ENCODE measurements around the gene CD200. TPM values are rescaled to one million over a fixed set of nuclear protein-coding genes. Genes with fewer than 3 reads are reported as not detected.

CD200 gene
- total RNA-seq, 4 donors from 2014 or later, result 2.5 to 15.6 (median 4.8) TPM

DNA sequence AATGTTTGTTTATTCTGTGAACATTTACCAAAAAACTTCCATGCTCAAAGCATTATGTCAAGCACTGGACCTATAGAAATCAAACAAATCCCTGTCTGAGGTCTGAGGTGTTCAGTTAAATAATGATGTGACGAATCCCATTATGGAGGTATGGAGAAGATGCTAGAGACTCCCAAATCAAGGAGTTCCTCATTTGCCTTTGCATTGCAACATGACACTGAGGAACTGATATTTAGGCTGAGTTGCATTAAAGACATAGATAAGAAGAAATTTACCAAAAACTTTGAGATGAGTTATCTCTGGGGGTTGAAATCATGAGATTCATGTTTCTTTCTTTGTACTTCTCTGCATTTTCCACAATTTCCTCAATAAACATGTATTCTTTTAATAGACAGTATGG, 16.0 kb downstream of the CD200 start:
- no peak for ATAC-seq
- H3K27me3 ChIP-seq, result no peaks in the 10 kb centered on the region
- no peak overlapping the region for H3K27ac ChIP-seq
- peaks cover 0 to 6% (median 0%) of the 10 kb centered on the region in 3 donors for H3K4me1 ChIP-seq
- WGBS, 2 donors (ENCODE audit: low coverage in 1 of 2), result 100% methylated on average over 1 of the region's 1 CpG; no CpG with 5 or more reads in 1 of the 2 donors
- no peak overlapping the region for H3K4me3 ChIP-seq
- no peaks in the 10 kb centered on the region for H3K9me3 ChIP-seq
- H3K36me3 ChIP-seq, result peaks cover 0 to 33% of the 10 kb centered on the region in 2 donors
- no peak for TF ChIP-seq EP300 (IDR thresholded peaks at IDR 0.05)

DNA sequence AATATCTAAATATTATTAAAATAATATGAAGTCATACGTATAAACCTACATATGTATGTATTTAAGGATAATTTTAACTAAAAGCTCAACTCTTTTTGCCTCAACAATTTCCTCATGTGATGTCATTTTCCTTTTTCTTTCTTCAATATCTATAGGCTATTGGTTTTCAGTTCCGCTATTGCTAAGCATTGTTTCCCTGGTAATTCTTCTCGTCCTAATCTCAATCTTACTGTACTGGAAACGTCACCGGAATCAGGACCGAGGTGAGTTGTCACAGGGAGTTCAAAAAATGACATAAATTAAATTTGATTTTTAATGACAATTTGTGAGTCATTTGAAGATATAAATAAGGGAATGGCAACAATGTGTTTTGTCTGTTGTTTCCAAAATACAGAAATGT, 16.6 kb downstream of the CD200 start:
- no peak overlapping the region for H3K4me3 ChIP-seq
- H3K27me3 ChIP-seq, result no peaks in the 10 kb centered on the region
- TF ChIP-seq POLR2A (IDR thresholded peaks at IDR 0.05), result no peak
- TF ChIP-seq EP300 (IDR thresholded peaks at IDR 0.05), result no peak
- ATAC-seq, result no peak
- 74 to 84% methylated on average over 6 of the region's 6 CpGs for WGBS, 2 donors (ENCODE audit: low coverage in 1 of 2)
- peaks cover 0 to 33% of the 10 kb centered on the region in 2 donors for H3K36me3 ChIP-seq
- H3K27ac ChIP-seq, result no peak overlapping the region
- no peaks in the 10 kb centered on the region for H3K9me3 ChIP-seq
- H3K4me1 ChIP-seq, result peaks cover 0 to 6% (median 0%) of the 10 kb centered on the region in 3 donors

DNA sequence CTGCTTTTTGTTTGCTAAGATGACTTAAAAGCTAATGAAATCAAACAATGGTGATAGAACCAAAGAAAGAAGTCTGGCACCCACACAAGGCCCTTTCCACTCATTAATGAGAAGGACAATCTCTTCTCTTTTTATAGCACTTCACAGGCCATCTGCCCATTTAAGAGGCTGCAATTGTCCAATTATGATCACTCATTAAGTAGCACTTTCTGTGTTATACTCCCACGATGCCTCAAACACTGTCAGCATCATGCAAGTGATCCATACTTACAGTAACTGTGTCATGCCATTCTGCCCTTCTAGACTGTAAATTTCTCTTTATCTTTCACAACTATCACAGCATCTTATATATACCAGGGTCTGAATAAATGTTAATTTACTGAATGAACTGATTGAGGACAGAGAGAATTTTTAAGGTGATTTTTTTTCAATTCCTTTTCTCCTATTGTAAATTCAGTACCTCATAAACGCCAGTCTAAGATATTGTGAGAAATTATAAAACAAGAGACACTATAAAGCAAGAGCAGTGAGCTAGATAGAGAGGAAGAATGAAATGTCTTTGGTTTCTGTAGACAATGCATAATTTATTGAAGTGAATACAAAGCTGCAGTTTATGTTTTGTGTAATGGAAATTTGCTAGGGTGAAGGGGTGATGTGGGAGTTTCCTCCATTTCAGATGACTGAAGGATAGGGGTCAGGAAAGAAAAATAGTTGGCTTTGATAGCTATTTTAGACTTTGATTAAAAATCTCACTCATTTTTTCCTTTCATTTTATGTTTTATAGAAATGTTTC, 17.3 kb downstream of the CD200 start:
- TF ChIP-seq EP300 (IDR thresholded peaks at IDR 0.05) (no peak), POLR2A (IDR thresholded peaks at IDR 0.05) (no peak), POLR2AphosphoS5 (IDR thresholded peaks at IDR 0.05) (no peak)
- TF ChIP-seq, protein P1, sequence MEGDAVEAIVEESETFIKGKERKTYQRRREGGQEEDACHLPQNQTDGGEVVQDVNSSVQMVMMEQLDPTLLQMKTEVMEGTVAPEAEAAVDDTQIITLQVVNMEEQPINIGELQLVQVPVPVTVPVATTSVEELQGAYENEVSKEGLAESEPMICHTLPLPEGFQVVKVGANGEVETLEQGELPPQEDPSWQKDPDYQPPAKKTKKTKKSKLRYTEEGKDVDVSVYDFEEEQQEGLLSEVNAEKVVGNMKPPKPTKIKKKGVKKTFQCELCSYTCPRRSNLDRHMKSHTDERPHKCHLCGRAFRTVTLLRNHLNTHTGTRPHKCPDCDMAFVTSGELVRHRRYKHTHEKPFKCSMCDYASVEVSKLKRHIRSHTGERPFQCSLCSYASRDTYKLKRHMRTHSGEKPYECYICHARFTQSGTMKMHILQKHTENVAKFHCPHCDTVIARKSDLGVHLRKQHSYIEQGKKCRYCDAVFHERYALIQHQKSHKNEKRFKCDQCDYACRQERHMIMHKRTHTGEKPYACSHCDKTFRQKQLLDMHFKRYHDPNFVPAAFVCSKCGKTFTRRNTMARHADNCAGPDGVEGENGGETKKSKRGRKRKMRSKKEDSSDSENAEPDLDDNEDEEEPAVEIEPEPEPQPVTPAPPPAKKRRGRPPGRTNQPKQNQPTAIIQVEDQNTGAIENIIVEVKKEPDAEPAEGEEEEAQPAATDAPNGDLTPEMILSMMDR (IDR thresholded peaks at IDR 0.05), result no peak
- no peak for ATAC-seq
- Histone ChIP-seq H3K36me3 (peaks cover 0 to 27% of the 10 kb centered on the region in 2 donors), H3K27ac (peak overlapping the region in 1 of 4 donors; percentile 29), H3K9me3 (no peaks in the 10 kb centered on the region), H3K27me3 (no peaks in the 10 kb centered on the region), H3K4me3 (no peak overlapping the region), H3K4me1 (peaks cover 0 to 6% (median 0%) of the 10 kb centered on the region in 3 donors)
- 51 to 70% methylated on average over 2 of the region's 2 CpGs for WGBS, 2 donors (ENCODE audit: low coverage in 1 of 2)

DNA sequence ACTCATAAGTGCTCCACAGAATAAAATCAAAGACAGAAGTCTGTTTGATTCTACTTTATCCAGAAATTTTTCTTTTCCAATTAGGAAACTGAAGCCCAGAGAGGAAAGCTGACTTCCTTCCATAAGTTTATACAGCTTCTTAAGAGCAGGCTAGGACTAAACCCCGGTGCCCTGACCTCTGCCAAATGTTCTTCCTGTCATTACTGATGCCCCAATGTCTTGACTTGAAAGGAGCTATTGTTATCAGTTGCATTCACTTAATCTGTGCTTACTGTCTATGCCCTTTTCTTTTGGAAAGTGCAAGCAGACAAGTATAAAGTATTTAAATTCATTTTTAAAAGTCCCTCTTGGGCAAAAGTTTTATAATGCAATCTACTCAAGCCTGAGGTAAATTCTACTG, 18.1 kb downstream of the CD200 start:
- H3K27ac ChIP-seq, result peak overlapping the region in 1 of 4 donors; percentile 29
- 25 to 33% methylated on average over 1 of the region's 1 CpG for WGBS, 2 donors (ENCODE audit: low coverage in 1 of 2)
- TF ChIP-seq POLR2AphosphoS5 (IDR thresholded peaks at IDR 0.05), result no peak
- no peak for ATAC-seq
- H3K4me3 ChIP-seq, result no peak overlapping the region
- no peaks in the 10 kb centered on the region for H3K27me3 ChIP-seq
- peaks cover 0 to 20% of the 10 kb centered on the region in 2 donors for H3K36me3 ChIP-seq
- H3K4me1 ChIP-seq, result peaks cover 0 to 6% (median 0%) of the 10 kb centered on the region in 3 donors
- no peaks in the 10 kb centered on the region for H3K9me3 ChIP-seq

DNA sequence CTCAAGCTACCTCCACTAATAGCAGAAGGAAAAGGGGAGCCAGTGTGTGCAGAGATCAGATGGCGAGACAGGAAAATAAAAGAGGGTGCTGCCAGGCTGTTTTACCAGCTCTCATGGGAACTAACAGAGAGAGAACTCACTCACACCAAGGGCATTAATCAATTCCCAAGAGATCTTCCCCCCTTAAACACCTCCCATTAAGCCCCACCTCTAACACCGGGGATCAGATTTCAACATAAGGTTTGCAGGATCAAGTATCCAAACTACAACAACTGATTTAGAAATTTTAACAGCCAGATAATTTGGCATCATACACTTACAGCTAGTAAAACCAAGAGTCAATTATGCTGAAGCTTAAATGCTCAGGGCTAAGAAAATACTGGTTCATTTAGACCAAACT, 18.9 kb downstream of the CD200 start:
- TF ChIP-seq POLR2AphosphoS5 (IDR thresholded peaks at IDR 0.05) (no peak), EP300 (IDR thresholded peaks at IDR 0.05) (no peak), POLR2A (IDR thresholded peaks at IDR 0.05) (no peak)
- TF ChIP-seq, protein P1 (IDR thresholded peaks at IDR 0.05), result no peak
- Histone ChIP-seq H3K9me3 (no peaks in the 10 kb centered on the region), H3K36me3 (peaks cover 0 to 12% of the 10 kb centered on the region in 2 donors), H3K4me1 (peaks cover 0 to 6% (median 0%) of the 10 kb centered on the region in 3 donors), H3K27ac (peak overlapping the region in 1 of 4 donors; percentile 30), H3K4me3 (no peak overlapping the region), H3K27me3 (no peaks in the 10 kb centered on the region)
- 33 to 56% methylated on average over 1 of the region's 2 CpGs for WGBS, 2 donors (ENCODE audit: low coverage in 1 of 2)
- ATAC-seq, result no peak

DNA sequence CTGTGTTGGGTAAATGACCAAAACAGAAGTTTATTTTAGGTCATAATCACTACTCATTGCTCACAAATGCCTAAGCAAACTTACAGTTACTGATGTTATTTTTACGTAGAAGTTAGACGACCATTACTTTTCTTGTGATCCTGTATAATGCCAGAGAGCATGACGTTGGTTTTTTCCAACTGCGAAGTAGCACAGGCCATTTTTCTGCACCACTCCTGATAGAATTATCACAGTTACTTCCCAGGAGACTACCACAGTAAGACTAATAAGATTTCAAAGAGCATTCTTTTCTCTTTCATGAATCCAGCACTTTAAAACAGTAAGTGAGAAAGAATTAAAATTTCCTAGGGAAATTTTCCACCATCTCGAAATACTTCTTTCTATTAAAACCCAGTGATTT, 19.8 kb downstream of the CD200 start:
- peaks cover 0 to 6% (median 0%) of the 10 kb centered on the region in 3 donors for H3K4me1 ChIP-seq
- WGBS, 2 donors (ENCODE audit: low coverage in 1 of 2), result 65 to 70% methylated on average over 5 of the region's 5 CpGs
- H3K36me3 ChIP-seq, result peaks cover 0 to 3% of the 10 kb centered on the region in 2 donors
- peak overlapping the region in 2 of 4 donors; percentile 0 to 6 for H3K27ac ChIP-seq
- no peaks in the 10 kb centered on the region for H3K9me3 ChIP-seq
- no peaks in the 10 kb centered on the region for H3K27me3 ChIP-seq
- no peak overlapping the region for H3K4me3 ChIP-seq
- ATAC-seq, result no peak
- TF ChIP-seq POLR2AphosphoS5 (IDR thresholded peaks at IDR 0.05) (peak; percentile 19), EP300 (IDR thresholded peaks at IDR 0.05) (no peak)

DNA sequence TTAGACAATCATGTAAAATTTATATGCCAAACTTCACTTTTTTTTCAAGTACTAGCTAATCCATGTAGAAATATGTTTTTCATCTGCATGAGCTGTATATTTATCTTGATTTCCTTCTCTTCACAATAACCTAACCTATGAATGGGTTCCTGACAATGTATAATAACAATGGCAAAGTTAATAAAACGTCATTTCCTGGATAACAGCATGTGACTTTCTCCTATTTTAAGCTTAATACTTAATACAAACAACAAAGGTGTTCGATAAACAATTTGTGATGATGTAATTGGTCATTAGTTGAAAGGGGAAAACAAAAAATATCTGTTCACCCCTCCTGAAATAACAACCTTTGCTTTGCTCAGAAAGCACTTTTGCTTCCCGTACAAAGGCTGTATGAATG, 20.4 kb downstream of the CD200 start:
- H3K36me3 ChIP-seq, result no peaks in the 10 kb centered on the region
- no peak overlapping the region for H3K4me3 ChIP-seq
- H3K27me3 ChIP-seq, result no peaks in the 10 kb centered on the region
- no peak for TF ChIP-seq EP300 (IDR thresholded peaks at IDR 0.05)
- no peak for TF ChIP-seq POLR2A (IDR thresholded peaks at IDR 0.05)
- TF ChIP-seq, protein P1 (IDR thresholded peaks at IDR 0.05), result no peak
- TF ChIP-seq POLR2AphosphoS5 (IDR thresholded peaks at IDR 0.05), result no peak
- peaks cover 0 to 11% (median 0%) of the 10 kb centered on the region in 3 donors for H3K4me1 ChIP-seq
- 74 to 79% methylated on average over 2 to 3 of the region's 3 CpGs for WGBS, 2 donors (ENCODE audit: low coverage in 1 of 2)
- H3K9me3 ChIP-seq, result no peaks in the 10 kb centered on the region
- ATAC-seq, result no peak
- H3K27ac ChIP-seq, result peak overlapping the region in 1 of 4 donors; percentile 14
